ENCODE results near the gene TSPAN18. TPM values are rescaled to one million over a fixed set of nuclear protein-coding genes. Genes with fewer than 3 reads are reported as not detected.

TSPAN18 gene
- total RNA-seq, 4 donors from 2014 or later, result 0.95 to 4.5 (median 2.3) TPM

GRCh38 chr11:44823006-44823405 is 96.2 kb downstream of the TSPAN18 start:
- no peak overlapping the region for H3K4me3 ChIP-seq (ENCODE audit: low read depth, poor library complexity, severe bottlenecking)
- DNase-seq (ENCODE audit: low spot score in 2 of 2), result no peak
- intact Hi-C loops (cut with DNase I; ENCODE audit: low total_unique reads), result no loop called here
- no peak for TF ChIP-seq POLR2A (IDR thresholded peaks at IDR 0.05)
- TF ChIP-seq, protein P1, sequence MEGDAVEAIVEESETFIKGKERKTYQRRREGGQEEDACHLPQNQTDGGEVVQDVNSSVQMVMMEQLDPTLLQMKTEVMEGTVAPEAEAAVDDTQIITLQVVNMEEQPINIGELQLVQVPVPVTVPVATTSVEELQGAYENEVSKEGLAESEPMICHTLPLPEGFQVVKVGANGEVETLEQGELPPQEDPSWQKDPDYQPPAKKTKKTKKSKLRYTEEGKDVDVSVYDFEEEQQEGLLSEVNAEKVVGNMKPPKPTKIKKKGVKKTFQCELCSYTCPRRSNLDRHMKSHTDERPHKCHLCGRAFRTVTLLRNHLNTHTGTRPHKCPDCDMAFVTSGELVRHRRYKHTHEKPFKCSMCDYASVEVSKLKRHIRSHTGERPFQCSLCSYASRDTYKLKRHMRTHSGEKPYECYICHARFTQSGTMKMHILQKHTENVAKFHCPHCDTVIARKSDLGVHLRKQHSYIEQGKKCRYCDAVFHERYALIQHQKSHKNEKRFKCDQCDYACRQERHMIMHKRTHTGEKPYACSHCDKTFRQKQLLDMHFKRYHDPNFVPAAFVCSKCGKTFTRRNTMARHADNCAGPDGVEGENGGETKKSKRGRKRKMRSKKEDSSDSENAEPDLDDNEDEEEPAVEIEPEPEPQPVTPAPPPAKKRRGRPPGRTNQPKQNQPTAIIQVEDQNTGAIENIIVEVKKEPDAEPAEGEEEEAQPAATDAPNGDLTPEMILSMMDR (IDR thresholded peaks at IDR 0.05), result no peak
- 70 to 89% methylated on average over 9 of the region's 9 CpGs for WGBS, 2 donors

GRCh38 chr11:44823868-44824267 is 97.1 kb downstream of the TSPAN18 start:
- WGBS, 2 donors, result 87 to 91% methylated on average over 9 of the region's 9 CpGs
- intact Hi-C loops (cut with DNase I; ENCODE audit: low total_unique reads), result no loop called here
- H3K4me3 ChIP-seq (ENCODE audit: low read depth, poor library complexity, severe bottlenecking), result no peak overlapping the region

DNA sequence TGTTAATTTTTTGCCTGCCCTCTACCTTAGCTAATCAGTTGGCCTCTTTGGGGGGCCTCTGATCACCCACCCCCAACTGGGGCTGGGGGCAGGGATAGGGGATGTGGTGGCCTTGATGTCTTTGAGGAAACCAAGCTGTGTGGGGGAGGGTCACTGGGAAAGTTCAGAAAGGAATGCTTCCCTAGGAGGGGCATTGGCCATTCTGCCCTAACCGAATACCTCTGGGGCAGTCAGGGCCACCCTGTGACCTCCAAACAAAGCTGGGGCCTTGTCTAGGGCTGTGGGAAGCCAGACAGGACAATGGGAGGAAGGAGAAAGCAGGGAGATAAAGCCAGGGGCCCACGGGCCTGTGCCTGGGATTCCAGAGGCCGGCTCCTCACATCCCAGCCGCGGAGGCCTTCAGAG is 97.5 kb downstream of the TSPAN18 start:
- no peak overlapping the region for H3K4me3 ChIP-seq (ENCODE audit: low read depth, poor library complexity, severe bottlenecking)
- TF ChIP-seq, protein P1 (IDR thresholded peaks at IDR 0.05), result no peak
- TF ChIP-seq POLR2A (IDR thresholded peaks at IDR 0.05), result no peak
- 80 to 85% methylated on average over 5 of the region's 5 CpGs for WGBS, 2 donors
- DNase-seq (ENCODE audit: low spot score in 2 of 2), result no peak
- intact Hi-C loops (cut with DNase I; ENCODE audit: low total_unique reads), result no loop called here

More at GRCh38 chr11:44823868-44824267, 97.1 kb downstream of the TSPAN18 start:
- no peak for DNase-seq (ENCODE audit: low spot score in 2 of 2)
- TF ChIP-seq POLR2A (IDR thresholded peaks at IDR 0.05), result no peak
- TF ChIP-seq, protein P1 (IDR thresholded peaks at IDR 0.05), result no peak

DNA sequence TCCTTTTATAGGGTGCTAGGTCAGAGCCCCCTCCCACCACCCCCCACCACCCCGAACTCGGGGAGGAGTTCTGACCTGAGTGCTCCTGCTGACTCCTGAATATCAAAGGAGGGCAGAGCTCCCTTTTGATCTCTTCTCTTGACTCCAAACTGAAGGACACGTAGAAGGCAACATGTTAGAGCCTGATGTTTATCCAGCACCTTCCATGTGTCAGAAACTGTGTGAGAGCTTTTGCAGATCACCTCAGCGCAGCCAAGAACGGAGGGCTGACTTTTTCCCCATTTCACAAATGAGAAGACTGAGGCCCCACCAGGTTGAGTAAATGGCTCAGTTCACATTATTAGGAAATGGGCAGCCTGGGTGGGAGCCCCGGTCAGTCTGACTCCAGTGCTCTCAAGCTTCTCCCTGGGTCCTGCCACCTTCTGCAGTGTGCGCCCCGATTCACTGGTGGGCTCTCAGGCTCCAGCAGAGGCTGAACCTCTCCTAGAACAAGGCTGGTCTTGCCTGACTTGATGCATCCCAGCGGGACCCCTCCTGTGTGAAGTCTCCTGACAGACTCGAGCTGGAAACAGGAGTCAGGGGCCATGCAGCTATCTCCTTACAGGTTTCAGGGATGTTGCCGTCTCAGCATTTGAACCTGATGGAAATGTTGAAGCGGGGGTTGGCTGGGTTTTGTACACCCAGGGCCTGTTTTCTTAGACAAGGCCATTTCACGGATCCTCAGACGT is 98.5 kb downstream of the TSPAN18 start:
- intact Hi-C loops (cut with DNase I; ENCODE audit: low total_unique reads), result no loop called here
- TF ChIP-seq POLR2A (IDR thresholded peaks at IDR 0.05), result no peak
- TF ChIP-seq, protein P1 (IDR thresholded peaks at IDR 0.05), result no peak
- 87% methylated on average over 14 of the region's 14 CpGs for WGBS, 2 donors

DNA sequence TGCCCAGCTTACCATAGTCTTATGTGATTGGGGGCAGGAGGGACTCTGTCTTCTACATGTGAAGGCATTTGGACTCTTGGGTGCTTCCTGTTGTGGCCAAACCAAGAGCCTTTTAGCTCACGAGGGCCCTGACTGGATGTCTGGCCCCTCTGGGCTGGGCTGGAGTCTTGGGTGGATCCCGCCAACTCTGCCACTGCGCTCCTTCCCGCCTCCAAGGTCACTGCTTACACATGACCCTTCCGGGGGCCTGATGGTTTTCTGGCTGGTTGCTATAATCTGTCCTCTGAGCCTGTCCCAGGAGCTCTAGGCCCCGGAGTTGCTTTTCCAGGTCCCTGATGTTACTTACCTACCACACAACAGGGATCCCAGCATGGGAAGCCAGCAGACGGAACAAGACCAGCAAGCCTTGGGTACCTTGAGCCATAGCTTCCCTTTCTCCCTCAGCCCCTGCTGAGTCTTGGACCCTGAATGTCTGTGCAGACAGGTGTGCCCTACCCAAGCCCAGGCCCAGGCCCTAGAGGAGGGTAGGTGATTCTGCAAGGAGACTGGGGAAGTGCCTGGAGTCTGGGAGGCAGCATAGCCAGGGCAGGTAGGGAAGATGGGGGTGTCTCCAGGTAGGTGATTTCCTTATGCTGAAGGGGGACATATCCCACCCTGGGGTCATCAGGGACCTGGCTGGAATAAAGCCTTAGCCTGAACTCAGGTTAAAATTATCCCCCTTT is 100.3 kb downstream of the TSPAN18 start:
- no peak overlapping the region for H3K4me3 ChIP-seq (ENCODE audit: low read depth, poor library complexity, severe bottlenecking)
- intact Hi-C loops (cut with DNase I; ENCODE audit: low total_unique reads), result no loop called here
- TF ChIP-seq POLR2A (IDR thresholded peaks at IDR 0.05), result no peak
- TF ChIP-seq, protein P1 (IDR thresholded peaks at IDR 0.05), result no peak
- no peak for DNase-seq (ENCODE audit: low spot score in 2 of 2)
- 89 to 91% methylated on average over 7 of the region's 7 CpGs for WGBS, 2 donors

More for the DNA sequence above, 98.5 kb downstream of the TSPAN18 start:
- H3K4me3 ChIP-seq (ENCODE audit: low read depth, poor library complexity, severe bottlenecking), result no peak overlapping the region
- no peak for DNase-seq (ENCODE audit: low spot score in 2 of 2)
